ENCODE results near the gene JAZF1.

GRCh38 chr7:27906385-27907091 is 274.1 kb downstream of the JAZF1 start:
- TF ChIP-seq CTCF (IDR thresholded peaks at IDR 0.05), result no peak
- no peak for TF ChIP-seq POLR2AphosphoS5 (IDR thresholded peaks at IDR 0.05)
- no peak for TF ChIP-seq EP300 (IDR thresholded peaks at IDR 0.05)
- no peak for TF ChIP-seq POLR2A (IDR thresholded peaks at IDR 0.05)

Measured in gastroesophageal sphincter (tissue), 3 donors.